Measurements from ENCODE around the gene PHKG1.

- TF ChIP-seq POLR2A (IDR thresholded peaks at IDR 0.05) (no peak), CTCF (IDR thresholded peaks at IDR 0.05) (peak in 1 of 3 donors; percentile 63)
Measured at GRCh38 chr7:56079450-56080185, 13.1 kb downstream of the PHKG1 start.
